GM18861 (cell line): ENCODE measurements around the gene NAGPA.
"Not testable (repeated sequence)": the region's sequence is repeated elsewhere in the genome, so short reads cannot be mapped to it uniquely, and the experiment has no call there.

Experiments used
- ATAC-seq: cut with Tn5 transposase; IDR thresholded peaks from one replicate; pipeline ENCODE4 v1.9.1; 2021; ENCODE audit not compliant: unreplicated experiment

Gene NAGPA, protein sequence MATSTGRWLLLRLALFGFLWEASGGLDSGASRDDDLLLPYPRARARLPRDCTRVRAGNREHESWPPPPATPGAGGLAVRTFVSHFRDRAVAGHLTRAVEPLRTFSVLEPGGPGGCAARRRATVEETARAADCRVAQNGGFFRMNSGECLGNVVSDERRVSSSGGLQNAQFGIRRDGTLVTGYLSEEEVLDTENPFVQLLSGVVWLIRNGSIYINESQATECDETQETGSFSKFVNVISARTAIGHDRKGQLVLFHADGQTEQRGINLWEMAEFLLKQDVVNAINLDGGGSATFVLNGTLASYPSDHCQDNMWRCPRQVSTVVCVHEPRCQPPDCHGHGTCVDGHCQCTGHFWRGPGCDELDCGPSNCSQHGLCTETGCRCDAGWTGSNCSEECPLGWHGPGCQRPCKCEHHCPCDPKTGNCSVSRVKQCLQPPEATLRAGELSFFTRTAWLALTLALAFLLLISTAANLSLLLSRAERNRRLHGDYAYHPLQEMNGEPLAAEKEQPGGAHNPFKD

DNA sequence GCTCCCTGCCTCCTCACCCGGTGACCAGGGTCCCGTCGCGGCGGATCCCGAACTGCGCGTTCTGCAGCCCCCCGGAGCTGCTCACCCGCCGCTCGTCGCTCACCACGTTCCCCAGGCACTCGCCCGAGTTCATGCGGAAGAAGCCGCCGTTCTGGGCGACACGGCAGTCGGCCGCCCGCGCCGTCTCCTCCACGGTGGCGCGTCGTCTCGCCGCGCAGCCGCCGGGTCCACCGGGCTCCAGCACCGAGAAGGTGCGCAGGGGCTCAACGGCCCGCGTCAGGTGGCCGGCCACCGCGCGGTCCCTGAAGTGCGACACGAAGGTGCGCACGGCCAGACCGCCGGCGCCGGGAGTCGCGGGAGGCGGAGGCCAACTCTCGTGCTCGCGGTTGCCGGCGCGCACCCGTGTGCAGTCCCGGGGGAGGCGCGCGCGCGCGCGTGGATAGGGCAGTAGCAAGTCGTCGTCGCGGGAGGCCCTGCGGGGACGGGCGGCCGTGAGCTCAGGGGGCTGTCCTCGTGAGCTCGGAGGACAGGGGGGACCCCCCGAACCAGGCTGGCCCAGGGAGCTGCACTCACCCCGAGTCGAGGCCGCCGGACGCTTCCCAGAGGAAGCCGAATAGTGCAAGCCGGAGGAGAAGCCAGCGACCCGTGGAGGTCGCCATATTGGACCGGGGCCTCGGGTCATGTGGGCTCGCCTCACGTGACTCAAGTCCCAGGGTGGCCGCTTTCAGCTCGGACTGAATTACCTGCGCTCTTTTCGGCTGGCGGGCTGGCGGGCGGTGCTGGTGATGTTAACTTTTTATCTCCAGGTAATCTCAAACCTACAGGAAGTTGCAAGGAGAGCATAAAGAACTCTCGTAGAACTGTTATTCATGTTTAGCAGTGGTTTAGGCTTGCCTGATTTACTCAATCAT is at the start of gene NAGPA:
Gene NAGPA (minus strand): TSS at position 680 of the 911 bp plus-strand sequence. CDS start 21 bp downstream, at position 659.
- peak; percentile 86 for ATAC-seq

DNA sequence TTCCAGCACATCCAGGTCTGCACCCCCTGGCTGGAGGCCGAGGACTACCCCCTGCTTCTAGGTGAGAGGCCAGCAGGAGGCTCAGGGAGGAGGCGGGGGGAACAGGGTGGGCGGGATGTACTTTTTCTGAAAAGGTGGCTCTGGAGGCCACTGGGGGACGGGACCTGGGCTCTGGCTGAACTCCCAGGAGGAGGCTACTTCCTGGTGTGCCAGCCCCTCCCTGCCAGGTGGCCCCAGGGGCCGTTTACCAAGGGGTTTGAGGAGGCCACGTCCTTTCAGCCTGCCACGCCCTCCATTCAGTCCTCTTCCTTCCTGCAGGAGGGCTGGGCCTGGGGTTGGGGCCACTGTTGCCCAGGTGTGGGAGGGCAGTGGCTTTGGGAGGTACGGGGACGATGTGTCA is 47.3 kb upstream of the NAGPA start:
- not testable (repeated sequence) for ATAC-seq

DNA sequence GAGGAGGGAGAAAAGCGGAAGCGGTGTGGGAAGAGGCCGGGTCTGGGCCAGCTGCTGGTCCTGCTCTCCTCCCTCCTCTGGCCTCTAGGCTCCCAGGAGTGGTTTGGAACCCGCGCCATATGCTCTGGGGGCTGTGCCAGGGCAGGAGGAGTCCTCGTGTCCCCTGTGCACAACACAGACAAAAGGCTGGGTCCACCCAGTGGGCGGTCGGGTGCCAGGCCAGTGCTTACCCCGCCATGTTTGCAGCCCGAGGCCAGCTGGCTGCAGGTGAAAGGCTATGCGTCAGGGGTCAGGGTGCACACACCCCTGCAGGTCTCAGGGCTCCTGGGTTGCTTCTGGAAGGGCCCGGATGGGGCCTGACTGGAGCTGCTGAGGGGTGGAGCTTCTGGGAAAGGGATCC is 46.7 kb upstream of the NAGPA start:
- ATAC-seq, result not testable (repeated sequence)

DNA sequence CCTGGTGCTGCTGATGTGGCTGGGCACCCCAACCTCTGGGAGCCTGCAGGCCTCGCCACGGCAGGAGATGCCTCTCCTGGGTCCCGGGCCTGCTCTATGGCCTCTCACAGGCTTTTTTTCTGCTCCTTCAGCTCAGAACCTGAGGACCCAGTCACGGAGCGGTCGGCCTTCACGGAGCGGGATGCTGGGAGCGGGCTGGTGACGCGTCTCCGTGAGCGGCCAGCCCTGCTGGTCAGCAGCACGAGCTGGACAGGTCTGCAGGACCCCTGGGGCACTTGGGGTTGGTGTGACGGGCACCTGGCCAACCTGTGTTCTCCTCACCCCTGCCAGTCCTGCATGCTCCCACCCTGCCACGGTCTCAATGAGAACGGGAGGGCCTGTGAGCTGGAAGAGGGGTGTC is 44.9 kb upstream of the NAGPA start:
- no peak for ATAC-seq

DNA sequence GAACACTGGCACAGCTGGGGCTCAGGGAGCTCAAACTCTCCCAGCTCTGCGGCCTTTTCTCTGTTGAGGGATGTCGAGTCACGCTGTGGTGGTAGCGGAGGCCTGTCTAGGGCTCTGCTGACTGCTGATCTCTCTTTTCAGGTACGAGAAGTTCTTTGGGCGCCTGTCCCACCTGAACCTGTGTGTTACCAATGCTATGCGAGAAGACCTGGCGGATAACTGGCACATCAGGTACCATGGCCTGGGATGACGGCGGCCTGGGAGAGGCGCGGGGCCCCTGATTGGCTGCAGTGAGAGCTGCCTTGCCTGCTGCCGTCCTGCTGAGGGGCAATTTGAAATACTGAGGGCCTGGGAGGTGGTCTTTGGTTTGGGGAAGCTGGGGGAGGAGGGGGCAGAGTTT is 43.6 kb upstream of the NAGPA start:
- ATAC-seq, result no peak

DNA sequence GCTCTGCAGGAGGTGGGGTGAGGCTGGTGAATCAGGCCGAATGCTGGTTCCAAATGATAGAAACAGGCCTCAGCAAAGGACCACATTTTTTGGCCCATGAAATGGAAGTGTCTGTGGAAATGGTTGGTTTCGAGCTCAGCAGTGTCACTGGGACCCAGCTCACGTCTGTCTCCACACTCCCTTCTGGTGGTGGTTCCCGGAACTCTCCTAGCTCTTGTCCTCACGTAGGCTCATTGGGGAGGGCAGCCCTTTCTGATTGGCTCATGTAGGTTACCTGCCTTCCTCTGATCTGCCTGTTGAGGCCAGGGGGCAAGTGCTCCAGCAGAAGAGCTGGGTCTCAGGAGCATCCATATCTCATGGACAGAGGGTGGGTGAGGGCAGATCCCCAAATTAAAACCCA is 41.9 kb upstream of the NAGPA start:
- ATAC-seq, result no peak

DNA sequence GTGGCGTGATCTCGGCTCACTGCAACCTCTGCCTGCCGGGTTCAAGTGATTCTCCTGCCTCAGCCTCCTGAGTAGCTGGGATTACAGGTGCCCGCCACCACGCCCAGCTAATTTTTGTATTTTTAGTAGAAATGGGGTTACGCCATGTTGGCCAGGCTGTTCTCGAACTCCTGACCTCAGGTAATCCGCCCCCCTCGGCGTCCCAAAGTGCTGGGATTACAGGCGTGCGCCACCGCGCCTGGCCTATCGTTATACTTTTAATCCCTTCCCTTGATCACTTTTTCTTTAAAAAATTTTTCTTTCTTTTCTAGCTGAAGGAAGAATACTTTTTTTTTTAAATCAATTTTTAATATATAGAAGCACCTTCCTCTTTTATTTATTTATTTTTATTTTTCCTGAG is 40.0 kb upstream of the NAGPA start:
- ATAC-seq, result not testable (repeated sequence)

DNA sequence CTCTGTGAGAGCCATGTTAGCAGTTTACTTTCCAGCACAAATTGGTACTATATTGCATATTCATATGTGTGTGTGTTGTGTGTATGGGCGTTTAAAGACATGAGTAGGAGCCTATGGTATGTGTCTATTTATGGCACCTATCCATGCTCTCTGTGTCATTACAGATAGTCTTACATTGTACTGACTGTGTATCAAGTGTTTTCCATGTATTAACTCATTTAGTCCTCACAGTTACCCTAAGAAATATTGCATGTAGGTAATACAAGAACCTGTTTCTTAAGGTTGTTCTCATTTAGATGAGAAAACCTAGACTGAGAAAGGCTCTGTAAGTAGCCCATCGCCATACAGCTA is 39.5 kb upstream of the NAGPA start:
- ATAC-seq, result no peak

DNA sequence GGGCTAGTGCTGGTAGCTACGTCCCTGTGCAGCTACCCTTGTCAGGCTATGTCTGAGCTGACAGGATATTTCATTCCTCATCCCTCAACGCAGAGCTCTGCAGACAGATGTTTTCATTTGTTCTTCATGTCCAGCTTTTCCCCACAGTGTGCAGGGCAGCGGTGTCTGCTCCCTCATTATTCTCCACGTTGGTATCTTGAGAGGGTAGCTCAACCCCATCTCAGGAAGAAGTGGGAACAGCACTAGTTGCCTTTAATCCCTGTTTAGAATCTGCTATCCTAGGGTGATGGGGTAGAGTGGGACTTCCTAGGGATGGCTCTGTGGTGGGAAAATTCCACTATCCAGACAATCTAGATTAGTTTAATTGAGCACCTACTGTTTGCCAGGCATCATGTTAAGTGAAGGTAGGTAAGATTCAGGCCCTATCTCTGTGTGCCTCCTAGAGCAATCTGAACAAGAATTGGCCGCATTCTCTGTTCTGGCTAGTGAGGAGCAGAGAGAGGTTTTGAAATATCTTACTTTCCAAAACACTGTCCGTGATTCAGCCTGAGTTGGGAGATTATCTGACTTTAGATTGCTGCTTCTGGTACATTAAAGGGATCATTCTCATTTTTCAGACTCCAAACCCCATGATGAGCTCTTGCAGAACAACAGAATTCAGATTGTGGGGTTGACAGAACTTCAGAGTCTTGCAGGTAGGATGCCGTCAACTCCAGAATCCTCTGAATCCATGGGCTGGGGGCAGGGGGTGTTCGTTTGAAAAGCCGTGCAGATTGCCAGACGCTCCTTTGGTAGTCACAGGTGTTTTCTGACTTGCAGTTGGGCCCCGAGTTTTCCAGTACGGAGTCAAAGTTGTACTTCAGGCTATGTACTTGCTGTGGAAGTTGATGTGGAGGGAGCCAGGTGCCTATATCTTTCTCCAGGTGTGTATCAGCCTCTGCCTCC is 38.9 kb upstream of the NAGPA start:
- ATAC-seq, result no peak

DNA sequence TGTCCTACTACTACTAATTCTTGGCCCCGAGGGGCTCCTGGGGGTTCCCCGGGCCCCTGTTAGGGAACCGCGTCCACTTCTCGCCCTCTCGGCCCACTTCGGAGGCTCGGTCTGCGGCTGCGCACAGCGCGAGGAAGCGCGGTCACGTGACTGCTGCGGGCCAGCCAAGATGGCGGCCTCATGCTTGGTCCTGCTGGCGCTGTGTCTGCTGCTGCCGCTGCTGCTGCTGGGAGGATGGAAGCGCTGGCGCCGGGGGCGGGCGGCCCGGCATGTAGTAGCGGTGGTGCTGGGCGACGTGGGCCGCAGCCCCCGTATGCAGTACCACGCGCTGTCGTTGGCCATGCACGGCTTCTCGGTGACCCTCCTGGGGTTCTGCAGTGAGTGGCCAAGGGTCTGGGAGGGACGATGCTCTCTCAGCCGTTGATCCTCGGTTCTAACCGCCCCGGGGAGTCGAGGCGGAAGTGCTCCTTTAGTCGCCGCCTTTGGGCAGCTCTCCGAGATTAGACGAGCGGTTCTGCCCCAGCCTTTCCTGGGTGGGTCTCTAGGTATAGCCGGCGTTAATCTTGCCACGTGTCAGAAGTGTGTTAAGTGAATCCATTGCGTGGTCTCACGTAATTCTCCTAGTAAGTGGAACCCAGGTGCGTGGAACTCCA is 38.1 kb upstream of the NAGPA start, which contains the start of gene ALG1:
Gene ALG1 (plus strand): TSS at position 163 of the 653 bp plus-strand sequence. CDS start 7 bp downstream, at position 170.
- ATAC-seq, result peak; percentile 83

DNA sequence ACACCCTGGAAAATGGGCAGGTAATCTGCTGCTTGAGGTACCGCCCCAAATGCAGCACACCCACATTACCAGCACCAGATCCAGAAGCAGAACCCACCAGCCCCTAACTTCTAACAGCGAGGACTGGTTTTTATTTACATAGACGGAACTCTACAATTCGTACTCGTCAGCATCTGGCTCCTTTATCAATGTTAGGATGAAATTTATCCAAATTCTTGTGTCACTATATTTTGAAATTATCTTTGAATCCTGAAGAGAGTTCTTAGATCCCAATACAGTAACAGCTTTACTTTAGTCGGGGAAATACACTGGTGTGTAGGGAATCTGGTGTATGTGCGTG is 37.6 kb upstream of the NAGPA start:
- no peak for ATAC-seq

DNA sequence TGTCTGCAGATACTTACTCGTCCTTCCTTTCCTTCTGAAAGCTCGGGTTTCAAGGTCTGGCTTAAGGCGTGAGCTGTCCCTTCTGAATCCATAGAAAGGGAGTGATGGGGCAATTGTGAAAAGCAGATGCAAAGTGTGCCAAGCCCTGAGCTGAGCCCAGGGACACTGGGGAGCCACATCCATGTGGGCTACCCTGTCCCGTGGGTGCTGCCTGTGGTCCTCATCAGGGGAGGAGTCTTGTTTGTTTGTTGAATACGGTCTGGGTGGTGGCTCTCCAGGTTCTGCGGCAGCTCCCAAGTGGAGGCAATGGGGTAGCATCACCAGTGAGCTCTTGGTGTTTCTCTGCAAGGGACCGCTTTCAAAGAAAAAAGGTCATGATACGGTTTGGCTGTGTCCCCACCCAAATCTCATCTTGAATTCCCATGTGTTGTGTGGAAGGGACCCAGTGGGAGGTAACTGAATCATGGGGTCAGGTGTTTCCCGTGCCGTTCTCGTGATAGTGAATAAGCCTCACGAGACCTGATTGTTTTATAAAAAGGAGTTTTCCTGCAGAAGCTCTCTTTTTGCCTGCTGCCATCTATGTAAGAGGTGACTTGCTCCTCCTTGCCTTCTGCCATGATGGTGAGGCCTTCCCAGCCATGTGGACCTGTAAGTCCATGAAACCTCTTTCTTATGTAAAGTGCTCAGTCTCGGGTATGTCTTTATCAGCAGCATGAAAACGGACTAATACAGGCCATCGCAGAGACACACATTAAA is 36.9 kb upstream of the NAGPA start:
- no peak for ATAC-seq

DNA sequence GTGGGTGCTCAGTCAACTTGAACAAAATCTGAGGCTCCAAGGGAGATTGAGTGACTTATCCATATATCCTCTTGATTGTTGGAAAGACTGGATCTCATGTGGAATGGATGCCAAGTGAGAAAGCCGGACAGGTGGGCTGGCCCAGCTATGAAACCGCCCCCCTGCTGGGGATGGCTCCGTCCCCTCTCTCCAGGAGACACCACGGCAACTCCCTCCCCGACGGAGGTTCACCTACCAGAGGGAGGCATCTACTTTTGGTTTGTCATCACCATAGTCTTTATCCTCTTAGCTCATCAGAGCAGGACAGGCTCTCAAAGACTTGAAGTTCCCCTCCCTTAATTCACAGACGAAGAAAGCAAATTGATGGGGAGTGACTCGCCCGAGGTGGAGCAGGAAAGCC is 36.1 kb upstream of the NAGPA start:
- no peak for ATAC-seq

DNA sequence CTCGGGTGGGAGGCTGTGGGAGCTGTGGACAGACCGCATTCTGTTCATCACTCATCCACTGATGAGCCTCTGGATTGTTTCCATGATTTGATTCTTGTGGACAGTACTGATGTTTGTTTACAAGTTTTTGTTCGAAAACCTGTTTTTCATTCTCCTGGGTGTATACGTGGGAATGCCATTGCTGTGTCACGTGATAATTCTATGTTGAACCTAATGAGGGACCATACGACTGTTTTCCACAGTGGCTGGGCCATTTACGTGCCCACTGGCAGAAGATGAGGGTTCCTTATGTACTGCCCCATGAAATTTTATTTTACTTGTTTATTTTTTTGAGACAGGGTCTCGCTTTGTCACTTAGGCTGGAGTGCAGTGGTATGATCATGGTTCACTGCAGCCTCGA is 35.3 kb upstream of the NAGPA start:
- no peak for ATAC-seq

DNA sequence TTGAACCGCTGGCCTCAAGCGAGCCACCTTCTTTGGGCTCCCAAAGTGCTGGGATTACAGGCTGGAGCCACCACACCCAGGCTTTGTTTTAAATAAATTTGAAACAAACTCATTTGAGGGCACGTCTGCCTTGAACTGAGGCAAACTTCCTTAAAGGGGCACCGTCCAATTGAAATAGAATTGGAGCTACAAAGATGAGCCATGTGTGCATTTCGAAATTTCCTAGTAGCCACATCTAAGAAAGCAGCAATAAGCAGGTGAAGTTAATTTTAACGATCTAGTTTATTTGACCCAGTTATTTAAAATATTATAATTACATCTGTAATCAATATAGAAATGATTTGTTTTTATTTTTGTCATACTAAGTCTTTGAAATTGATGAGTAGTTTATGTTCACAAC is 32.8 kb upstream of the NAGPA start:
- ATAC-seq, result no peak

DNA sequence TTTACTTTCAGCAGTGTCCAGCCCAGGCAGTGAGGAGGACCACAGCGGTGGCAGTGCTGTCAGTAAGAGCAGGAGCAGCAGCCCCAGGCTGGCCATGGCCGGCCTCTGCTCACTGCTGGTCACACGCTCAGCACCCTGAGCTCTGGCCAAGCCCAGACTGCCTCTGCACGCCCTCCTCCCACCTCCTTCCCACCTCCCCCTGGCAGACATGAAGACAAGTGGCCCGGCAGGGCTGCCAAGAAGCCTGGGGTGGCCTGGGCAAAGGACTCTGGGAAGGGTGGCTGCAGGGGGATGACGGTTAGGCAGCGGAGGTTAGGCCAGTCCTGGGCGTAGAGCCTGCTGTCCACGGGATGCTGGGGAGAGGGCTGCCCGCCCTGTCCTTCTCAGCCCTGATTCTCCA is 32.1 kb upstream of the NAGPA start, which contains the start of gene C16orf89:
Gene C16orf89 (minus strand): TSS at position 144 of the 400 bp plus-strand sequence. CDS start 48 bp downstream, at position 96.
- ATAC-seq, result no peak

DNA sequence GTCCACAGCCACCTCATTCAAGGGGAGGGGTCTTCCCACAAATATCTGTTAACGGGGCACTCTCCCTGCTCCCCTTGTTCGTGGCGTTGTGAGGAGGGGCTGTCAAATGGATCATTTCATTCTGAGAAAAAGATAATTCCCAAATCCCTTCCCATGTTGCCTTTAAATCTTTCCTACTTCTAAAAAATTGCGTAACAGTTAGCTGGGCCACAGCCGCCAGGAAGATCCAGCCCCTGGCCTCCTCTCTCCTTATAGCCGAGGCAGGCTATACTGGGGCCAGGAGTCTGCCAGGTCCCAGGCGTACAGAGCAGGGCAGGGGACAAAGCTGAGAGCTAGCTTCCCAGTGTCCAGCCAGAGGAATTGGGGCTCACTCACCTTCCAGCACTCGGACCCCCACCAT is 31.6 kb upstream of the NAGPA start:
- ATAC-seq, result no peak

DNA sequence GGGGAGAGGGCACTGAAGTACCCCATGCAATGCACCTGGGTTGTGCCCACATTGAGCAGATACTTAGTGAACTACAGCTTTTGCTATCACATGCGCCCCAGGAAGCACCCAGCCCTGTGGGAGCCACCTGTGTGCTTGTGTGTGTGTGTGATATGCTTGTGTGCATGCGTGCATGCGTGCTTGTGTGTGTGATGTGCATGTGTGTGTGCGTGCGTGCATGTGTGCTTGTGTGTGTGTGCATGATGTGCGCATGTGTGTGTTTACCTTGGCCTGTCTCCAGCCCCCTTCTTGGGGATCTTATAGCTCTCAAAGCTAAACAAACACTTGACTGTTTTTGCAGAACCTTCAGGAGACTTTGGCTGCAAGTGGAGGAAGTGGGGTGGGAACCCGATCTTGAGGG is 31.2 kb upstream of the NAGPA start:
- no peak for ATAC-seq
